Activated CD4-positive, alpha-beta T cell treated with anti-CD3 and anti-CD28 coated beads, Interleukin-2, Interleukin-4, amounts not matched to agents 100 ng/mL and 50 ng/mL, durations not matched to agents 16 hours and 8 hours (primary cell): ENCODE data around the gene ABCG1.

Source experiments
- DNase-seq: peaks from one replicate; pipeline ENCODE4 v3.0.0-alpha.2; 2020; ENCODE audit warnings: low spot score

ABCG1 gene

GRCh38 chr21:42191696-42192595, 27.0 kb upstream of the ABCG1 start:
- no peak for DNase-seq

GRCh38 chr21:42193131-42193671, 25.7 kb upstream of the ABCG1 start:
- DNase-seq = peak; percentile 76

- DNase-seq = no peak
Observed at GRCh38 chr21:42193721-42194120, 25.2 kb upstream of the ABCG1 start.

GRCh38 chr21:42194863-42195262, 24.1 kb upstream of the ABCG1 start:
- no peak for DNase-seq

GRCh38 chr21:42195378-42196031, 23.4 kb upstream of the ABCG1 start:
- DNase-seq = no peak

- no peak for DNase-seq
Observed at GRCh38 chr21:42198929-42199867, 19.7 kb upstream of the ABCG1 start.

GRCh38 chr21:42199868-42200463, 19.0 kb upstream of the ABCG1 start:
- DNase-seq = no peak

GRCh38 chr21:42200906-42201614, 17.9 kb upstream of the ABCG1 start:
- DNase-seq = no peak

GRCh38 chr21:42201615-42202161, 17.3 kb upstream of the ABCG1 start:
- DNase-seq = no peak

- no peak for DNase-seq
Observed at GRCh38 chr21:42202321-42202720, 16.6 kb upstream of the ABCG1 start.

- DNase-seq = no peak
Observed at GRCh38 chr21:42203321-42203720, 15.6 kb upstream of the ABCG1 start.

- no peak for DNase-seq
Observed at GRCh38 chr21:42203936-42204335, 15.0 kb upstream of the ABCG1 start.

- DNase-seq = no peak
Observed at GRCh38 chr21:42207426-42207825, 11.5 kb upstream of the ABCG1 start.

GRCh38 chr21:42208036-42208435, 10.9 kb upstream of the ABCG1 start:
- DNase-seq = no peak

- DNase-seq = no peak
Observed at GRCh38 chr21:42208801-42209490, 10.0 kb upstream of the ABCG1 start.

- no peak for DNase-seq
Observed at GRCh38 chr21:42209801-42210479, 9.0 kb upstream of the ABCG1 start.

GRCh38 chr21:42212266-42212665, 6.7 kb upstream of the ABCG1 start:
- DNase-seq = no peak

- no peak for DNase-seq
Observed at GRCh38 chr21:42213082-42213774, 5.7 kb upstream of the ABCG1 start.
